Trophoblast cell (in vitro differentiated cells and primary cell): ENCODE data around the gene TTC32.

Experiments
- DNase-seq, 2 donors: peaks; one replicate each; pipeline ENCODE4 v3.0.0-alpha.2; 2016
- H2AFZ ChIP-seq: 2 replicates; pipeline ENCODE4 v1.6.1; 2013; ENCODE audit warnings: low read length, moderate library complexity, mild to moderate bottlenecking; ENCODE audit not compliant: insufficient read depth, poor library complexity
- H2AK5ac ChIP-seq: 2 replicates; pipeline ENCODE4 v1.6.1; 2013; ENCODE audit warnings: mild to moderate bottlenecking, low read length
- H2BK120ac ChIP-seq: 2 replicates; pipeline ENCODE4 v1.6.1; 2013; ENCODE audit warnings: low read length, mild to moderate bottlenecking, moderate library complexity; ENCODE audit not compliant: insufficient read depth, poor library complexity
- H2BK12ac ChIP-seq: 2 replicates; pipeline ENCODE4 v1.6.1; 2013; ENCODE audit warnings: mild to moderate bottlenecking, low read length, moderate library complexity
- H2BK5ac ChIP-seq: 2 replicates; pipeline ENCODE4 v1.6.1; 2013; ENCODE audit warnings: low read length, low read depth, moderate library complexity, mild to moderate bottlenecking; ENCODE audit not compliant: poor library complexity
- H3K14ac ChIP-seq: 2 replicates; pipeline ENCODE4 v1.6.1; 2013; ENCODE audit warnings: mild to moderate bottlenecking, low read length
- H3K18ac ChIP-seq: 2 replicates; pipeline ENCODE4 v1.6.1; 2013; ENCODE audit warnings: mild to moderate bottlenecking, low read length
- H3K23ac ChIP-seq: 2 replicates; pipeline ENCODE4 v1.6.1; 2013; ENCODE audit warnings: low read length
- H3K27ac ChIP-seq: 2 replicates; pipeline ENCODE4 v1.5.1; 2013; ENCODE audit warnings: low read depth, mild to moderate bottlenecking, inconsistent platforms, low read length, moderate library complexity
- H3K27me3 ChIP-seq: 2 replicates; pipeline ENCODE4 v1.6.1; 2013; ENCODE audit warnings: inconsistent platforms, mild to moderate bottlenecking, low read length, moderate library complexity; ENCODE audit not compliant: insufficient read depth
- H3K36me3 ChIP-seq, 2 experiments: 1 replicate in 1 of 2; 2 replicates in 1 of 2; pipeline ENCODE4 v1.6.1; 2013; ENCODE audit warnings: low read length in 2 of 2, mild to moderate bottlenecking in 2 of 2, moderate library complexity in 1 of 2; ENCODE audit not compliant: insufficient read depth in 2 of 2, control insufficient read depth in 1 of 2
- H3K4ac ChIP-seq: 2 replicates; pipeline ENCODE4 v1.6.1; 2013; ENCODE audit warnings: low read depth, mild to moderate bottlenecking, low read length, moderate library complexity
- H3K4me1 ChIP-seq, 2 experiments: 1 replicate in 1 of 2; 2 replicates in 1 of 2; pipeline ENCODE4 v1.6.1; 2013; ENCODE audit warnings: low read length in 2 of 2, mild to moderate bottlenecking in 2 of 2, moderate library complexity in 1 of 2; ENCODE audit not compliant: insufficient read depth in 2 of 2, control insufficient read depth in 1 of 2
- H3K4me2 ChIP-seq: 2 replicates; pipeline ENCODE4 v1.6.1; 2013; ENCODE audit warnings: inconsistent platforms, mild to moderate bottlenecking, low read length, moderate library complexity
- H3K4me3 ChIP-seq: 2 replicates; pipeline ENCODE4 v1.5.1; 2013; ENCODE audit warnings: mild to moderate bottlenecking, low read depth, low read length, inconsistent platforms
- H3K79me1 ChIP-seq: one replicate; pipeline ENCODE4 v1.6.1; 2013; ENCODE audit warnings: low read length
- H3K79me2 ChIP-seq: 2 replicates; pipeline ENCODE4 v1.6.1; 2013; ENCODE audit warnings: low read length, mild to moderate bottlenecking; ENCODE audit not compliant: control insufficient read depth, insufficient read depth, poor library complexity
- H3K9ac ChIP-seq: 2 replicates; pipeline ENCODE4 v1.6.1; 2013; ENCODE audit warnings: mild to moderate bottlenecking, low read length
- H3K9me3 ChIP-seq: 2 replicates; pipeline ENCODE4 v1.6.1; 2013; ENCODE audit warnings: low read depth, mild to moderate bottlenecking, control low read depth, inconsistent platforms, low read length; ENCODE audit not compliant: insufficient read depth
- H4K12ac ChIP-seq: 2 replicates; pipeline ENCODE4 v1.6.1; 2013; ENCODE audit warnings: low read depth, mild to moderate bottlenecking, low read length, moderate library complexity
- H4K8ac ChIP-seq: 2 replicates; pipeline ENCODE4 v1.6.1; 2013; ENCODE audit warnings: low read depth, mild to moderate bottlenecking, low read length, moderate library complexity
- H4K91ac ChIP-seq: one replicate; pipeline ENCODE4 v1.6.1; 2013; ENCODE audit warnings: low read depth, mild to moderate bottlenecking, low read length, moderate library complexity
- WGBS: extraction: QIAGEN DNeasy Blood & Tissue Kit; methylation state at CpG from one replicate; pipeline ENCODE4 v1.1.7; 2013; ENCODE audit warnings: missing lambda C conversion rate; ENCODE audit not compliant: insufficient read length, insufficient coverage; ENCODE audit errors: extremely low coverage; 5-methylcytosine and 5-hydroxymethylcytosine counted together

Gene TTC32

DNA sequence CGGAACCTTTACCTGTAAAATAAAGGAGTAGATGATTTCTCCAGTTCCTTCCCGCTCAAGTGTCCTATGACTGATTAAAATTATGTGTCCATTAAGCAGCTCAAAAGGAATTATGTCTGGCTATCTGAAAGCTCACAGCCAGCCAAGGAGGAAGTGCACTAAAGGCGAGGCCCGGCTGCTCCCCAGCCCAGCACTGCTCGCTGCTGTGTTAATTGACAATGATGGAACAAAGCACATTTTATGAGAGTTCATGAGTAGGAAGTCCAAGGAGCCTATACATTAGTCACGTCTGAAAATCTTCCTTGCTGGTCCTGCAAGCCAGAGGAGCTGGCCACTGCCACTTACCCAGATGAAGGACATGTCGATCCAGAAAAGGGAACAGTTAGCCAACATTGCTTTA is 14.3 kb downstream of the TTC32 start:
- Histone ChIP-seq H2AK5ac (no peak overlapping the region), H2BK5ac (no peak overlapping the region), H2AFZ (no peak overlapping the region), H3K36me3 (no peaks in the 10 kb centered on the region), H2BK12ac (no peak overlapping the region), H3K27ac (no peak overlapping the region), H3K79me1 (no peaks in the 10 kb centered on the region), H4K8ac (no peak overlapping the region), H3K4ac (no peak overlapping the region), H3K4me1 (no peaks in the 10 kb centered on the region), H3K27me3 (no peaks in the 10 kb centered on the region), H3K4me3 (no peak overlapping the region), H3K14ac (no peak overlapping the region), H3K9ac (no peak overlapping the region), H3K79me2 (no peaks in the 10 kb centered on the region), H3K18ac (no peak overlapping the region), H4K91ac (no peak overlapping the region), H2BK120ac (no peak overlapping the region), H4K12ac (no peak overlapping the region), H3K4me2 (no peak overlapping the region), H3K23ac (no peak overlapping the region), H3K9me3 (peaks cover 2% of the 10 kb centered on the region)
- no CpG with 5 or more reads among the region's 7 CpGs for WGBS
- DNase-seq, result no peak

DNA sequence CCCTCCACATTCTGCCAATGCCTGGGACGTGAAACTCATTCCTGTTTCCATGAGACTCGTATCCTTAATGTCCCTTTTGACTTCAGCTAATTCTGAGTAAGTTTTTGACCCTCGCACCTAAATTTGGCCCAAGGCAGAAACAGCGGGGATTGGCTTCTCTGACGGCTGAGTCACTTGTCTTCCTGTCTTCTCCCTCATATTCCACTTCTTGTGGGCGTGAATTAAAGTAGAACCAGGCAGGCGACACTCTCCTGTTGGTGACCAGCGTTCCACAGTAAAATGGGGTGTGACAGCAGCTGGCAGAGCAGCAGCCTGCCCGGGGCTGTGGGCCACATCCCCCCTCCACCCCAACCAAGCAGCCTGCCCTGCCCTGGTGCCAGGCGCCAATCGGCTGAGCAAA is 15.5 kb downstream of the TTC32 start:
- Histone ChIP-seq H3K36me3 (no peaks in the 10 kb centered on the region), H3K9me3 (peaks cover 3% of the 10 kb centered on the region), H2AFZ (no peak overlapping the region), H3K27me3 (no peaks in the 10 kb centered on the region), H3K4me2 (no peak overlapping the region), H3K14ac (no peak overlapping the region), H3K27ac (no peak overlapping the region), H2AK5ac (no peak overlapping the region), H3K18ac (no peak overlapping the region), H3K79me1 (no peaks in the 10 kb centered on the region), H4K91ac (no peak overlapping the region), H3K79me2 (no peaks in the 10 kb centered on the region), H4K12ac (no peak overlapping the region), H3K23ac (no peak overlapping the region), H3K4me3 (no peak overlapping the region), H3K9ac (no peak overlapping the region), H4K8ac (no peak overlapping the region), H3K4me1 (no peaks in the 10 kb centered on the region), H2BK120ac (no peak overlapping the region), H2BK12ac (no peak overlapping the region), H3K4ac (no peak overlapping the region), H2BK5ac (no peak overlapping the region)
- no peak for DNase-seq
- no CpG with 5 or more reads among the region's 11 CpGs for whole genome bisulfite sequencing

DNA sequence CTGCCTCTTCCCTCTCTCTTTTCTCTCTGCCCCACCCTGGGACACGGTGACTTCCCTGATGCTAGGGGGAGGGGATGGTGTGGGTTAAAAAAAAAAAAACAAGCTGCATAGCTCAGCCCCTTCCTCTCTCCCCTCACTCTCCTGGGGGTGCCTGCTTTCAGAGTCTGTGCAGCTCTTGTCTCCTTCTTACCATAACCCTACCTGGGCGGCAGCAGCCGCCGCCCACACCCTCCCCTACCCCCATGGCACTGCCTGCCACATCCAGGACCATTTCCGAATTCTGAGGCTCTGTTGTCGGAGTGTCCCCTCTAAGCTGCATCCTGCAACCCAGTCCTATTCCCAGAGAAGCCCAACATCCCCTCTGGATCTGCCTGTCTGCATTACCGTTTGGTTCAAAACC is 16.0 kb downstream of the TTC32 start:
- no peaks in the 10 kb centered on the region for H3K36me3 ChIP-seq
- H2BK120ac ChIP-seq, result no peak overlapping the region
- no CpG with 5 or more reads among the region's 7 CpGs for WGBS

DNA sequence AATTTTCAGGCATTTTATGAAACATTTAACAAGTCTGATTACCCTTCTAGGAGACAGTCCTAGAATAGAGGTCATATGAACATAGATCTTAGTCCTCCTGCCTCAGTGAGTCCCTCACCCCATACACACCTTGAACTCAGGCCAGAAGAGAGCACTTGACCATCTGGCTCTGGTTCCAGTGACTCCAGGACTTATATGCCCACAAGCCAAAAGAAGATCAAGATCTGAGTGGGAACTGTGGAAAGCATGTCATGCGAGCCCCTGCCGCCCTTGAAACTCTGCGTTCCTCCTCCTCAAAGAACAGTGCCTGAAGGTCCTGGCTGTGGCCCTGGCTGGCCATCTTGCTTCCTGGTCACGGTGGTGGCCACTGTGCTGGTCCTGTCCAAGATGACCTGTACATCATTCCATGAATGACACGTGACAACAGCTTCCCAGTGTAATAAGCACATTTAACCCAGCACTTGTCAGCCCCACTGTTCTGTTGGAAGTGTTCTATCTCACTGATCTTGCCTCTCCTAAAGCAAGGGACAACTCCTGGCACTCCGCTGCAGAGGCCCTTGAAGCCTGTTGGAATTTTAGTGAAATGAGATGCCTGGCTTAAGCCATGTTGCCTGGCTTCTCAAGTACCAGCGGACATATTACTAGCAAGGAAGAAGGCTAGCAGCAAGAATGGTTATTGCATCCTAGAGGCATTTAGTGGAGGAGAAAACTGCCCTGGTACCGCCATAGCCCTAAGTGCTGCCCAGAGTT is 17.6 kb downstream of the TTC32 start:
- Histone ChIP-seq H3K4me3 (no peak overlapping the region), H3K23ac (no peak overlapping the region), H2AK5ac (no peak overlapping the region), H2BK120ac (no peak overlapping the region), H3K27me3 (no peaks in the 10 kb centered on the region), H3K79me2 (no peaks in the 10 kb centered on the region), H4K12ac (no peak overlapping the region), H2AFZ (no peak overlapping the region), H2BK12ac (no peak overlapping the region), H3K4me2 (no peak overlapping the region), H3K14ac (no peak overlapping the region), H3K4ac (no peak overlapping the region), H3K9me3 (peaks cover 5% of the 10 kb centered on the region), H3K9ac (no peak overlapping the region), H3K4me1 (no peaks in the 10 kb centered on the region), H4K8ac (no peak overlapping the region), H3K27ac (no peak overlapping the region), H2BK5ac (no peak overlapping the region), H4K91ac (no peak overlapping the region), H3K36me3 (no peaks in the 10 kb centered on the region), H3K18ac (no peak overlapping the region), H3K79me1 (no peaks in the 10 kb centered on the region)
- no peak for DNase-seq
- no CpG with 5 or more reads among the region's 8 CpGs for WGBS

More for the DNA sequence above, 16.0 kb downstream of the TTC32 start:
- Histone ChIP-seq H3K9me3 (peaks cover 5% of the 10 kb centered on the region), H2BK5ac (no peak overlapping the region), H3K27me3 (no peaks in the 10 kb centered on the region), H2BK12ac (no peak overlapping the region), H3K4me2 (no peak overlapping the region), H4K12ac (no peak overlapping the region), H3K23ac (no peak overlapping the region), H4K8ac (no peak overlapping the region), H3K79me1 (no peaks in the 10 kb centered on the region), H3K79me2 (no peaks in the 10 kb centered on the region), H4K91ac (no peak overlapping the region), H3K14ac (no peak overlapping the region), H3K27ac (no peak overlapping the region), H2AK5ac (no peak overlapping the region), H3K9ac (no peak overlapping the region), H3K4me1 (no peaks in the 10 kb centered on the region), H2AFZ (no peak overlapping the region), H3K18ac (no peak overlapping the region), H3K4me3 (no peak overlapping the region), H3K4ac (no peak overlapping the region)
- no peak for DNase-seq
